Dendritic cell treated with granulocyte-macrophage colony-stimulating factor and Interleukin-4, amounts not matched to agents 40 ng/mL and 50 ng/mL, for 4 days (primary cell): ENCODE measurements around the gene PCDH17.
A peak's percentile ranks its signal among the peaks of the same experiment; 100 is the strongest.

ENCODE experiments used
- H3K27ac Mint-ChIP-seq: one replicate; pipeline ENCODE4 v1.8.0; 2022; ENCODE audit warnings: mild to moderate bottlenecking, mixed read lengths
- H3K27me3 Mint-ChIP-seq: one replicate; pipeline ENCODE4 v1.8.0; 2022; ENCODE audit warnings: mild to moderate bottlenecking, mixed read lengths
- H3K36me3 Mint-ChIP-seq: one replicate; pipeline ENCODE4 v1.8.0; 2022; ENCODE audit warnings: low read depth, mixed read lengths
- H3K4me1 Mint-ChIP-seq: one replicate; pipeline ENCODE4 v1.8.0; 2022; ENCODE audit warnings: low read depth, mixed read lengths
- H3K4me3 Mint-ChIP-seq: one replicate; pipeline ENCODE4 v1.8.0; 2022; ENCODE audit warnings: mild to moderate bottlenecking, moderate library complexity, mixed read lengths
- H3K9me3 Mint-ChIP-seq: one replicate; pipeline ENCODE4 v1.8.0; 2022; ENCODE audit warnings: mixed read lengths
- intact Hi-C: fragments of 100-400 bp; cut with micrococcal nuclease; formaldehyde crosslinking; loops from one replicate; pipeline ENCODE4 v1.15.0; 2022

Gene PCDH17

GRCh38 chr13:57631596-57632275 is at the start of gene PCDH17:
Gene PCDH17, plus strand, starts transcription at chr13:57631744. Its CDS starts 803 bp downstream, at chr13:57632547.
- H3K36me3 Mint-ChIP-seq = no peaks in the 10 kb centered on the region
- no peaks in the 10 kb centered on the region for H3K9me3 Mint-ChIP-seq
- H3K4me3 Mint-ChIP-seq = peak within 1 kb of the TSS; percentile 65
- peaks cover 36% of the 10 kb centered on the region for H3K4me1 Mint-ChIP-seq
- intact Hi-C loops = no loop called here
- no peak within 1 kb of the TSS for H3K27ac Mint-ChIP-seq
- peaks cover 71% of the 10 kb centered on the region for H3K27me3 Mint-ChIP-seq

GRCh38 chr13:57582032-57582431 is 49.5 kb upstream of the PCDH17 start:
- intact Hi-C loops = no loop called here
- H3K27ac Mint-ChIP-seq = no peak overlapping the region
- H3K36me3 Mint-ChIP-seq = no peaks in the 10 kb centered on the region
- H3K27me3 Mint-ChIP-seq = no peaks in the 10 kb centered on the region
- peaks cover 18% of the 10 kb centered on the region for H3K9me3 Mint-ChIP-seq
- H3K4me3 Mint-ChIP-seq = no peak overlapping the region
- H3K4me1 Mint-ChIP-seq = no peaks in the 10 kb centered on the region

GRCh38 chr13:57583529-57583928 is 48.0 kb upstream of the PCDH17 start:
- intact Hi-C loops = no loop called here
- H3K9me3 Mint-ChIP-seq = peaks cover 18% of the 10 kb centered on the region
- no peak overlapping the region for H3K27ac Mint-ChIP-seq
- H3K36me3 Mint-ChIP-seq = no peaks in the 10 kb centered on the region
- H3K4me3 Mint-ChIP-seq = no peak overlapping the region
- no peaks in the 10 kb centered on the region for H3K4me1 Mint-ChIP-seq
- no peaks in the 10 kb centered on the region for H3K27me3 Mint-ChIP-seq

GRCh38 chr13:57588639-57589038 is 42.9 kb upstream of the PCDH17 start:
- no peaks in the 10 kb centered on the region for H3K4me1 Mint-ChIP-seq
- no peaks in the 10 kb centered on the region for H3K36me3 Mint-ChIP-seq
- no peak overlapping the region for H3K27ac Mint-ChIP-seq
- H3K27me3 Mint-ChIP-seq = no peaks in the 10 kb centered on the region
- intact Hi-C loops = no loop called here
- no peak overlapping the region for H3K4me3 Mint-ChIP-seq
- H3K9me3 Mint-ChIP-seq = no peaks in the 10 kb centered on the region

GRCh38 chr13:57595775-57596174 is 35.8 kb upstream of the PCDH17 start:
- no peak overlapping the region for H3K4me3 Mint-ChIP-seq
- H3K36me3 Mint-ChIP-seq = no peaks in the 10 kb centered on the region
- peaks cover 15% of the 10 kb centered on the region for H3K9me3 Mint-ChIP-seq
- intact Hi-C loops = no loop called here
- no peak overlapping the region for H3K27ac Mint-ChIP-seq
- H3K4me1 Mint-ChIP-seq = no peaks in the 10 kb centered on the region
- H3K27me3 Mint-ChIP-seq = no peaks in the 10 kb centered on the region

GRCh38 chr13:57601536-57601935 is 30.0 kb upstream of the PCDH17 start:
- no peaks in the 10 kb centered on the region for H3K27me3 Mint-ChIP-seq
- H3K27ac Mint-ChIP-seq = no peak overlapping the region
- no peaks in the 10 kb centered on the region for H3K36me3 Mint-ChIP-seq
- H3K9me3 Mint-ChIP-seq = peaks cover 15% of the 10 kb centered on the region
- no peaks in the 10 kb centered on the region for H3K4me1 Mint-ChIP-seq
- intact Hi-C loops = no loop called here
- H3K4me3 Mint-ChIP-seq = no peak overlapping the region

GRCh38 chr13:57604442-57604841 is 27.1 kb upstream of the PCDH17 start:
- H3K27ac Mint-ChIP-seq = no peak overlapping the region
- H3K4me1 Mint-ChIP-seq = no peaks in the 10 kb centered on the region
- no peak overlapping the region for H3K4me3 Mint-ChIP-seq
- peaks cover under 1% of the 10 kb centered on the region for H3K9me3 Mint-ChIP-seq
- intact Hi-C loops = no loop called here
- H3K27me3 Mint-ChIP-seq = no peaks in the 10 kb centered on the region
- H3K36me3 Mint-ChIP-seq = no peaks in the 10 kb centered on the region

- intact Hi-C loops = no loop called here
- H3K27ac Mint-ChIP-seq = no peak overlapping the region
- H3K4me3 Mint-ChIP-seq = no peak overlapping the region
- no peaks in the 10 kb centered on the region for H3K27me3 Mint-ChIP-seq
- no peaks in the 10 kb centered on the region for H3K9me3 Mint-ChIP-seq
- no peaks in the 10 kb centered on the region for H3K4me1 Mint-ChIP-seq
- H3K36me3 Mint-ChIP-seq = no peaks in the 10 kb centered on the region
These were observed 19.6 kb upstream of the PCDH17 start for GRCh38 chr13:57611969-57612368.

- no peaks in the 10 kb centered on the region for H3K4me1 Mint-ChIP-seq
- H3K9me3 Mint-ChIP-seq = no peaks in the 10 kb centered on the region
- no peaks in the 10 kb centered on the region for H3K36me3 Mint-ChIP-seq
- H3K27ac Mint-ChIP-seq = no peak overlapping the region
- H3K27me3 Mint-ChIP-seq = no peaks in the 10 kb centered on the region
- intact Hi-C loops = no loop called here
- no peak overlapping the region for H3K4me3 Mint-ChIP-seq
These were observed 19.0 kb upstream of the PCDH17 start for GRCh38 chr13:57612568-57612967.

- no peak overlapping the region for H3K4me3 Mint-ChIP-seq
- H3K36me3 Mint-ChIP-seq = no peaks in the 10 kb centered on the region
- H3K9me3 Mint-ChIP-seq = no peaks in the 10 kb centered on the region
- no peak overlapping the region for H3K27ac Mint-ChIP-seq
- intact Hi-C loops = loop anchor here (1.0 kb wide), 2 partner anchors 1337 to 1694 kb away; no protein-coding TSS in a partner anchor
- H3K27me3 Mint-ChIP-seq = peaks cover 19% of the 10 kb centered on the region
- peaks cover 6% of the 10 kb centered on the region for H3K4me1 Mint-ChIP-seq
These were observed 6.7 kb upstream of the PCDH17 start for GRCh38 chr13:57624565-57625435.

- H3K27me3 Mint-ChIP-seq = peaks cover 47% of the 10 kb centered on the region
- no peaks in the 10 kb centered on the region for H3K36me3 Mint-ChIP-seq
- peaks cover 34% of the 10 kb centered on the region for H3K4me1 Mint-ChIP-seq
- H3K27ac Mint-ChIP-seq = no peak overlapping the region
- intact Hi-C loops = no loop called here
- H3K9me3 Mint-ChIP-seq = no peaks in the 10 kb centered on the region
- H3K4me3 Mint-ChIP-seq = no peak overlapping the region
These were observed 3.9 kb upstream of the PCDH17 start for GRCh38 chr13:57627663-57628062.

- Mint-ChIP-seq H3K4me1 (peaks cover 36% of the 10 kb centered on the region), H3K27ac (no peak overlapping the region), H3K27me3 (peaks cover 65% of the 10 kb centered on the region), H3K4me3 (peak overlapping the region; percentile 60), H3K36me3 (no peaks in the 10 kb centered on the region), H3K9me3 (no peaks in the 10 kb centered on the region)
- intact Hi-C loops = no loop called here
These were observed 2.1 kb upstream of the PCDH17 start for GRCh38 chr13:57629391-57629804.

GRCh38 chr13:57629821-57630235 is 1.7 kb upstream of the PCDH17 start:
- H3K4me1 Mint-ChIP-seq = peaks cover 36% of the 10 kb centered on the region
- intact Hi-C loops = no loop called here
- H3K36me3 Mint-ChIP-seq = no peaks in the 10 kb centered on the region
- no peak overlapping the region for H3K27ac Mint-ChIP-seq
- H3K9me3 Mint-ChIP-seq = no peaks in the 10 kb centered on the region
- H3K4me3 Mint-ChIP-seq = peak overlapping the region; percentile 60
- H3K27me3 Mint-ChIP-seq = peaks cover 69% of the 10 kb centered on the region
